NCI-H1048 (cell line): ENCODE measurements around the gene ITFG1.

Source experiments
- DNase-seq: peaks from one replicate; lab custom pipeline; 2025; lab: John Stamatoyannopoulos, UW

ITFG1 gene

GRCh38 chr16:47460711-47461597 is at the start of gene ITFG1, which contains the start of gene PHKB:
Gene ITFG1, minus strand, starts transcription at chr16:47461063. Its CDS starts 18 bp downstream, at chr16:47461045.
Gene PHKB, plus strand, starts transcription at chr16:47461331. Its CDS starts 20 bp downstream, at chr16:47461351.
- DNase-seq, result peak; percentile 61

- DNase-seq, result no peak
Observed at GRCh38 chr16:47507701-47508100, 46.8 kb upstream of the ITFG1 start.

- DNase-seq, result no peak
Observed at GRCh38 chr16:47506800-47507199, 45.9 kb upstream of the ITFG1 start.

GRCh38 chr16:47504599-47504998 is 43.7 kb upstream of the ITFG1 start:
- no peak for DNase-seq

- no peak for DNase-seq
Observed at GRCh38 chr16:47503936-47504335, 43.1 kb upstream of the ITFG1 start.

- DNase-seq, result no peak
Observed at GRCh38 chr16:47499700-47500264, 38.9 kb upstream of the ITFG1 start.

DNA sequence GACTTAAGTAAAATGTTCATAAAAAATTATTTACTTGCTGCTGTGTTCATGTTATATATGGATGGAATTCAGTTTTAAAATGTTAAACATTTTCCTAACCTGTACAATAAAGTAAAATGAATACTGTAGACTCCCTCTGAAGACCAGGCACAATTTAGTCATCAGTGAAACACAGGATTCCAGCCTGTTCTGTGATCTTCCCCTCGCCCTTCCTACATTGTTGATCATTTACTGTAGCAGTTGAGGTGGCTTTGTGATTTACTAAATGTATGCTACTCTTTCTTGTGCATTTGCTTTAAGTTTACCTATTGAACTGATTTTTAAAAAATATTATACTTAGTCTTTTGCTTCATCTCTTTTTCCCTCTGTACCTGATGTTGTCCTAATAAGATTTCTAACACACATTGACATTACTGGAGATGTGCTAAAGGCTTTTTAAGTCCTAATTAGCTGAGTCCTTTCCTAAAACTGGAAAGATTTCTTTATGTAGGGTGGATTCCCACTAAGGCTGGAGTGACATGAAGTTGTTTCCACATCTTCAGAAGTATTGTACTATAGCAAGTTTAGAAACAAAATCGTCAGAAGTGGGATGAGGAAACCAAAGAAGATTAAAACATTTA is 38.3 kb upstream of the ITFG1 start:
- no peak for DNase-seq

DNA sequence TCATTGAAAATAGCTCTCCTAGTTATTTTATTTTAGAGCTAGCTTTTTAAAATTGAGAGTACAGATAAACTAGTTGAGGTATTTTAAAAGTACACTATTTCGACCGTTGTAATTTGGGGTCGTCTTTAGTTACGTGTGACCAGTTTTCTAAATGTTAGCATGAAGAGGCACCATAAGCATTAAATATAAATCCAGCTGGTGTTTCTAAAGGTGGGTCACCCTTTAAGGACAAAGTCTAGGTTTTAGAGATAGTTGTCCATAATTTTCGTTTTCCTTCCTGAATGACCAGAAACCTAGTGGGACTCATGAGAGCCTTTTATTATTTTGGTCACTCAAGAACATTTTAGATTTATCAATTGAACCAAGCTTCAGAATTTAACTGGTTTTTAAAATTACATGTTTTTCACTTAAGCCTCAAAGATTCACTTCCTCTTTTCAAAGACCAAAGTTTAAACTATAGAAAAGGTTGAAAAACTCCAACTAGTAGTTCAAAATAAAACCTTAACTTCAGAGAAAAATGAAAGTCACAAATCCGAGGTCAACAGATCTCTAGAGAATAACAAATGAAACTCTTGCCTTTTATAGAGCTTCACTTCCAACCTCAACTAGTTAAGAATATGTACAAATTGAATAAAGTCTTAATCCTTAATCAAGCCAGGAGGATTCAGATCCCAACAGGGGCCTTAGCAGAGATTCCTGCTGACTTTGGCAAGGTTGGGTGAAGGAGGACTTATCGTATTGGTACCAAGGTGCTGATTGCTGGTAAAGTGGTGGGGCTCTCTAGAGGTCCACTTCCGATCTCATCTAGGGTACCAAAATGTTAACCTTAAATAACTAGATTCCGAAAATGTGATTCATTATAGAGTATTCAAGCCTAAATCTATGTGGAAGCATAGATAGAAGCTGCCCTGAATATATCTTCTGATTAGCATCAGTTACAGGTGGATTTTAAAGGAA is 32.8 kb upstream of the ITFG1 start:
- no peak for DNase-seq

DNA sequence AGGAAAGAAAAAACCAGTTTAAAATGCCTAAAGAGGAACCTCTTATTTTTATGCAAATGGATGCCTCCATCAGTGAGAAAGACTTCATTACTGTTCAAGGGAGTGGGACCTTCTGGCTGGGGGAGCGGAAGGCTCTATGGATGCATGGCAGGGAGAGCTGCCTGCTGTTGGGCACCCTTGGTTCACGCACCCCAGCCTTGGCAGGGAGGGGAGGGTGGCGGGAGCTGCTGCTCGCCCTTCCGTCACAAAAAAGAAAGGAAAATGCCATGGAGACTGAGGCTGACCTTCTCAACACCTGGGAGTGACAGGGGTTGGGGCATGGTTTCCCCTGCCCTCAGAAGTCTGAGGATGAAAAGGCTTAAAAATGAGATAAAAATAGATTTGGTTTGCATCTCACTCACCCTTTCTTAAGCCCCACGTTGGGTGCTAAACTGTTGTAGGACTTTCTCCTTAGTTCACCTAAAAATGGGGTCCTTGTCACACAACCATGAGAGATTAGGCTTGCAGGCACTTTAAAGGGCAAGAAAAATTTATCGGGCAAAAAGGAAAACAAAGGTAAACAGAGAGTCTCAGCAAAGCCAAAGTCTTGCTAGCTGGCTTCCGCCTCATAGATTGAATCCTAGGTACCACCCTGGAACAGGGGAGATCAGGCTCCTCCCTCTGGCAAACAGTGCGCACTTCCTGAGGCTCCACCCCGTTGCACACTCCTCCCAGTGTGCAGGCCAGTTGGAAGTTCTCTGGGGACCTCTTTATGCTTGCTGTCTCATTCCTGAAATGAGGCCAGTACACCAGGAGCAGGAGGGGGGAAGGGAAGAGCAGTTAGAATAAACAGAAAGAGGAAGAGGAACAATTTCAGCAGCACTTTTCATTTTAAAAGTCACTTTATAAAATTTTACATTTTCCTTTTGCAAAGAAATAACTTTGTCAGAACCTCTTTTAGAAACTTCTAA is 31.8 kb upstream of the ITFG1 start:
- no peak for DNase-seq

- DNase-seq, result no peak
Observed at GRCh38 chr16:47492036-47492427, 31.2 kb upstream of the ITFG1 start.

DNA sequence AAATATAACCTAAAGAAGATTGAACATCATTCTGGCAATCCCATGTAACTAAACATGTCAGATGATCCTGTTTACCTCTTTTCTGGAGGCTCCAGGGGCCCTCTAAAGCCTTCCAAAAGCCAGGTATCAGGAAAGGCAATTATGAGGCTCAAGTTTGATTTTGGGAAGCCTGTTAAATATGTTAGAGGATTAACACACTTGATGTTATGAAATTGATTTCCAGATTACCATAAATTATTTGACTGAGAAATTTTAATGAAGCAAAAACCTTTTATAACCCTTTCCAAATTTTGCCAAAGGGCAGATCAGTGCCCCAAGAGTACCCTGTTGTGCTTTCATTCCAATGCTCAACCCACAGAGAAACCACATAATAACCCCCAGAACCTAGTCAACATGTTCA is 29.6 kb upstream of the ITFG1 start:
- no peak for DNase-seq

DNA sequence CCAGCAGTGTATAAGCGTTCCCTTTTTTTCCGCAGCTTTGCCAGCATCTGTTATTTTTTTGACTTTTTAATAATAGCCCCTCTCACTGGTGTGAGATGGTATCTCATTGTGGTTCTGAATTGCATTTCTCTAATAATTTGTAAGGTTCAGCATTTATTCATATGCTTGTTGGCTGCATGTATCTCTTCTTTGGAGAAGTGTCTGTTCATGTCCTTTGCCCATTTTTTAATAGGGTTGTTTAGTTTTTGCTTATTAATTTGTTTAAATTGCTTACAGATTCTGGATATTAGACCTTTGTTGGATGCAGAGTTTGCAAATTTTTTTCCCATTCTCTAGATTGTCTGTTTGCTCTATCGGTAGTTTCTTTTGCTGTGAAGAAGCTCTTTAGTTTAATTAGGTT is 27.2 kb upstream of the ITFG1 start:
- no peak for DNase-seq

GRCh38 chr16:47486856-47487255 is 26.0 kb upstream of the ITFG1 start:
- no peak for DNase-seq

DNA sequence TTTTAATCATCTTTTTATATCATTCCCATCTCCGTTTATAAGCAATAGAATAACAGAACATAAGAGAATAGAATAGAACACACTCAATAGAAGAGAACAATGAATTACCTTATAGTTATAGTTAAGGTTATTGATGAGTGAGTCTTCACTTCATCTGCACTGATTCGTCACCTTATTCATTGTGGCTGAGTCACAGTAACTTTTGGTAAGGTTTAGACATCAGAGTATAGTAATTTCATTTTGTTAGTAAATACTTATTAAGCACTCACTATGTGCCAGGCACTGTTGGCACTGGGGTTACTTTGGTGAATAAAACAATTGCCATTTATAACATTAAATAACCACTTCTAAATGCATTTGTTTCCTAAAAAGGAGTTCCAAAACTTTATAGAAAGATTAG is 22.8 kb upstream of the ITFG1 start:
- no peak for DNase-seq

DNA sequence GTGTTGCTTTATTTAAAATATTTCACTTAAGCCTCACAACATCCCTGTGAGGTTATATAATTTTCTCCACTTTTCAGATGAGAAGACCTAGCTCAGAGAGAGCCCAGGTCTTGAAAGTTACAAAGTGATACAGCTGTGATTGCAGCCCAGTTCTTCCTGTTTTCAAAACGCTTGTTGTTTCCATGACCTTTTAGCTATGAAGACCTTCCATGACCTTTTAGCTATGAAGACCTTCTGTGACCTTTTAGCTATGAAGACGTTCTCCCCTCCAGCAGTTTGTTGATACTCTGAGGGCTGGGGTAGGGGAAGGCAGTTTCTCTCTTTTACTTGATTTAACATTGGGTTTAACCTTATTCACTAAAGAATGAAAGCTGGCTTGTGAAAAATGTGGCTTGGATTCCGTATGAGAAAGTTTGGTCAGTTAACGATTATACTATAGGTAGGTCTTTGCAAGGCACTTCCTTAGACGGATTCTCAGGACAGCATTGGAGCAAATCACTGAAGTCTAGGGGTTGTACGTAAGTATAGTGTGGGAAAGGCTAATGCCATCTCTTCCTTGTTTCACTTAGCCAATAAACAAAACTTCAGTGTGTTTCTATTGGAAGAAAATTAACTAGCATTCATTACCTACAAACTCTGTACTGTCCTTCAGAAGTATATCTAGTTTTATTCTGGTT is 21.0 kb upstream of the ITFG1 start:
- DNase-seq, result no peak

DNA sequence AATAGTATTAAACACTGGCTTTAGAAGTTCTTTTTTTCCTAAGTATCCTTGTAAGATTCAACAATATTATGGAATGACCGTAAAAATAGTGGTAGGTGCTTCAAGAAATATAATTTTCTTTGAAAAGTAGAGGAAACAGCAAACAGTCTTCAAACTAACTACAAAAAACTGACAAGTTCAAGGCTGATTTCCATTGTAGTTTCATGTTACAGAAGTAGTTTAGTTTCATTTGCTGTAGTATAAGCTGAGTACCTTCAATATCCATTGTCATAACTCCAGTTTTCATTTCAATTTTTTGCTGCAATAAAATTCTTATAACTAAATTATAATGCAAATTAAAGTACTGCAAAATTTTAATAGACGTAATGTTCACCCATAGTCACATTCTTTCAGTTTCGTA is 19.5 kb upstream of the ITFG1 start:
- no peak for DNase-seq

- DNase-seq, result no peak
Observed at GRCh38 chr16:47477679-47478078, 16.8 kb upstream of the ITFG1 start.

GRCh38 chr16:47476654-47477345 is 15.9 kb upstream of the ITFG1 start:
- DNase-seq, result no peak

- DNase-seq, result no peak
Observed at GRCh38 chr16:47475786-47476185, 14.9 kb upstream of the ITFG1 start.

- DNase-seq, result no peak
Observed at GRCh38 chr16:47473792-47474191, 12.9 kb upstream of the ITFG1 start.
